Measurements from ENCODE around the gene UBL7.

UBL7 gene

DNA sequence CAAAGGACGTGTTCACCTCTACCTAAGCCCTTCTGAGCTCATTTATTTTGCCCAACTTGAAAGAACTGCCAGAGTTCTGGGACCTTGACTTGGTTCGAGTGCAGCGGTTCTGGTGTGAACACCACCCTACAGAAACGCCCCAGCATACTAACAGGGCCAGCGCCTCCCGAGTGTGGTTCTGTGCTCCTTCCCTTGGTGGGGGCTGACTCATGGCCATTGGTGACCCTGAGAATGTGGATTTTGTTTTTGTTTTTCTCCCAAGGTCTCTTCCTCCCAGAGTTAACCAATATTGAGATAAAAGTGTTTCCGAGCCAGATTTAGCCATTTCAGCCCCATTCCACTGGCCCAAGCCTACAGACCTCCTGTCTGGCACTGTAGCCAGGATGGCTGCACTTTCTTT lies 55.1 kb downstream of the UBL7 start:
- peak overlapping the region; percentile 95 for H3K27ac ChIP-seq (ENCODE audit: low read length)

DNA sequence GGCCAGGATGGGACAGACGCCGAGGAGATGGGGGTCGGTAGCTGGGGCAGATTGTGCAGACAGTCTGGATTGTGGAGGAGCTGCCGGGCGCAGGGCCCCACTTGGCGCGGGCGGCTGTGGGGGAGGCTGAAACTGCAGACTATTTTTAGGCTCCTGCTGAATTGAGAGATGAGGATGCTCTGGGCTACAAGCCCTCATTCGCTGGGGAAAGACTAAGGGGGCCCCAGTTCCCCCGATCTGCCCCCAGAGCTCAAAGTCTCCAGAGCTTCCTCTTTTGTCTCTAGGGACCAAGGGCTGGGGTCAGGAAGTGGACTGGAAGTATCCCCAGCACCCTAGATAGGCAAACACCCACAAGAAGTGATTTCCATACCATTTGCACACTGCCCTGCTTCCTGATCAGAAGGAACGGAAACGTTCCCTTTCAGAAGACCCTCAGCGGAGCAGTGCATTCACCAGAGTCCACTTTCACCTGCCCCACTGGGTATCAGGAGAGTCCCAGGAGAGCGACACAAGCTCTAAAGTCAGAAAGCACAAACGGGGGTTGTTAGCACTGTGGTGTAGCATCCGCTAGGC lies 56.9 kb downstream of the UBL7 start:
- Histone ChIP-seq H3K4me3 (ENCODE audit: low read length) (peak overlapping the region; percentile 47), H3K9ac (ENCODE audit: low read length) (peak overlapping the region; percentile 79), H3K4me1 (ENCODE audit: low read length) (peaks cover 81% of the 10 kb centered on the region), H2AFZ (ENCODE audit: low read depth, low read length) (no peak overlapping the region), H3K27ac (ENCODE audit: low read length) (peak overlapping the region; percentile 95), H3K27me3 (ENCODE audit: low read depth, low read length) (no peaks in the 10 kb centered on the region), H3K9me3 (ENCODE audit: insufficient read depth, low read length) (no peaks in the 10 kb centered on the region), H3K4me2 (ENCODE audit: low read length) (peak overlapping the region; percentile 76), H4K20me1 (ENCODE audit: insufficient read depth, low read length) (peaks cover 16% of the 10 kb centered on the region), H3K79me2 (ENCODE audit: low read length) (peaks cover 18% of the 10 kb centered on the region), H3K36me3 (replicated peaks; ENCODE audit: low read depth, low read length) (peaks cover 38% of the 10 kb centered on the region)
- TF ChIP-seq, protein P1, sequence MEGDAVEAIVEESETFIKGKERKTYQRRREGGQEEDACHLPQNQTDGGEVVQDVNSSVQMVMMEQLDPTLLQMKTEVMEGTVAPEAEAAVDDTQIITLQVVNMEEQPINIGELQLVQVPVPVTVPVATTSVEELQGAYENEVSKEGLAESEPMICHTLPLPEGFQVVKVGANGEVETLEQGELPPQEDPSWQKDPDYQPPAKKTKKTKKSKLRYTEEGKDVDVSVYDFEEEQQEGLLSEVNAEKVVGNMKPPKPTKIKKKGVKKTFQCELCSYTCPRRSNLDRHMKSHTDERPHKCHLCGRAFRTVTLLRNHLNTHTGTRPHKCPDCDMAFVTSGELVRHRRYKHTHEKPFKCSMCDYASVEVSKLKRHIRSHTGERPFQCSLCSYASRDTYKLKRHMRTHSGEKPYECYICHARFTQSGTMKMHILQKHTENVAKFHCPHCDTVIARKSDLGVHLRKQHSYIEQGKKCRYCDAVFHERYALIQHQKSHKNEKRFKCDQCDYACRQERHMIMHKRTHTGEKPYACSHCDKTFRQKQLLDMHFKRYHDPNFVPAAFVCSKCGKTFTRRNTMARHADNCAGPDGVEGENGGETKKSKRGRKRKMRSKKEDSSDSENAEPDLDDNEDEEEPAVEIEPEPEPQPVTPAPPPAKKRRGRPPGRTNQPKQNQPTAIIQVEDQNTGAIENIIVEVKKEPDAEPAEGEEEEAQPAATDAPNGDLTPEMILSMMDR (IDR thresholded peaks at IDR 0.05; ENCODE audit: low read depth, low read length), result no peak
- TF ChIP-seq EZH2phosphoT487 (IDR thresholded peaks at IDR 0.05; ENCODE audit: low read depth), result no peak

More for the DNA sequence above, 55.1 kb downstream of the UBL7 start:
- Histone ChIP-seq H3K27me3 (ENCODE audit: low read depth, low read length) (no peaks in the 10 kb centered on the region), H2AFZ (ENCODE audit: low read depth, low read length) (no peak overlapping the region), H3K9me3 (ENCODE audit: insufficient read depth, low read length) (no peaks in the 10 kb centered on the region), H3K4me3 (ENCODE audit: low read length) (no peak overlapping the region), H4K20me1 (ENCODE audit: insufficient read depth, low read length) (peaks cover 33% of the 10 kb centered on the region), H3K9ac (ENCODE audit: low read length) (no peak overlapping the region), H3K4me1 (ENCODE audit: low read length) (peaks cover 64% of the 10 kb centered on the region), H3K79me2 (ENCODE audit: low read length) (peaks cover 12% of the 10 kb centered on the region; the same call in 1 of the 2 replicates), H3K4me2 (ENCODE audit: low read length) (no peak overlapping the region), H3K36me3 (replicated peaks; ENCODE audit: low read depth, low read length) (peaks cover 52% of the 10 kb centered on the region)
- TF ChIP-seq, protein P1 (IDR thresholded peaks at IDR 0.05; ENCODE audit: low read depth, low read length), result no peak
- TF ChIP-seq EZH2phosphoT487 (IDR thresholded peaks at IDR 0.05; ENCODE audit: low read depth), result no peak

DNA sequence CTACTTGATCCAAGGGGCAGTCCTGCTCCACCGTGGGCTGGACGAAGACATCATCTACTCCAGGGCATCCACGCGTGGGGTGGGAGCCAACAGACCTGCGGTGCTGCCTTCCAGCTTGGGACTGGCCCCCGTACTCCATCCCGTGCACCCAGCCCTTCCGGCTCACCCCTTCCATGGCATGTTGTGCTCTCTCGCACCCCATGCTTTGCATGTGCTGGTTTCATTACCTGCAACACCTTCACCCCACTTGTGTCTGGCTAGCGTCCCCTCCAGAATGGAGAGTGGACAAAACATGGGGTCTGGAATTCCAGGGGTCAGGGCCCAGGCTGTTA lies 57.4 kb downstream of the UBL7 start:
- H3K4me2 ChIP-seq (ENCODE audit: low read length), result peak overlapping the region; percentile 76
- H3K27me3 ChIP-seq (ENCODE audit: low read depth, low read length), result no peaks in the 10 kb centered on the region
- H3K4me3 ChIP-seq (ENCODE audit: low read length), result peak overlapping the region; percentile 47
- no peaks in the 10 kb centered on the region for H3K9me3 ChIP-seq (ENCODE audit: insufficient read depth, low read length)
- H4K20me1 ChIP-seq (ENCODE audit: insufficient read depth, low read length), result peaks cover 11% of the 10 kb centered on the region
- H3K4me1 ChIP-seq (ENCODE audit: low read length), result peaks cover 86% of the 10 kb centered on the region
- H2AFZ ChIP-seq (ENCODE audit: low read depth, low read length), result no peak overlapping the region
- peaks cover 37% of the 10 kb centered on the region for H3K36me3 ChIP-seq (replicated peaks; ENCODE audit: low read depth, low read length)
- TF ChIP-seq, protein P1 (IDR thresholded peaks at IDR 0.05; ENCODE audit: low read depth, low read length), result no peak
- no peak for TF ChIP-seq EZH2phosphoT487 (IDR thresholded peaks at IDR 0.05; ENCODE audit: low read depth)
- H3K9ac ChIP-seq (ENCODE audit: low read length), result peak overlapping the region; percentile 79
- peaks cover 21% of the 10 kb centered on the region for H3K79me2 ChIP-seq (ENCODE audit: low read length)
- peak overlapping the region; percentile 95 for H3K27ac ChIP-seq (ENCODE audit: low read length)

DNA sequence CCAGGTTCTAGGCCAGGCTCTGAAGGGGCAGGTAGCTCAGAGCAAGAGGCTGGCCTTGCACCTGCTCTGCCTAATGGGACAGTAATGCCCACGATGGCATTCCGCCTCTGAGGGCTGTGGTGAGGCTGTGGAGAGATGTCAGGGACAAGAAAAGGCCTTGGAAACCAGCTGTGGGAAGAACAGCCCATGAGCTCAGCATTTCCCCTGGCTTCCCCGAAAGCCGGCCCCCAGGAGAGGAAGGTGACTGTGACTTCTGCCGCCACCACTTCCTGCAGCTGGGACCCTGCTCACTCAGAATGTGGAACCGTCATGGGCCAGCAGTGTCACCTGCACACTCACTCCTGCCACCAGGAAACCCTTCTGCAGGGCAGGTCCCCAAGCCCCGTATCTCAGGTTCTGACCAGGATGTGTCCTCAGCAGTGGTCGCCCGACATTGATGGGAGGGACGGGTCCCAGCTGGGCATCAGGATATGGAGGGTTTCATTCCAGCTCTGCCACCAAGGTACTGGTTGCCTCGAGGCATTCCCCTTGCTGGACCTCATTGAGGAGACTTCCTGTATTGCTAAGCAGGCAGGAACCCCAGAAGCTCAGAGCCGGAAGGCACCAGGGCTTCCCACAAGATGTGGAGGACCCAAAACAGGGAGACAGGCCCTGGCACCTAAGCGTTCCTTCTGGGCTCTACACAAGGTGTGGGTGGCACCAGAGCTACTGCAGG lies 57.9 kb downstream of the UBL7 start:
- no peak for TF ChIP-seq EZH2phosphoT487 (IDR thresholded peaks at IDR 0.05; ENCODE audit: low read depth)
- TF ChIP-seq, protein P1 (IDR thresholded peaks at IDR 0.05; ENCODE audit: low read depth, low read length), result no peak
- peak overlapping the region; percentile 79 for H3K9ac ChIP-seq (ENCODE audit: low read length)
- H3K4me3 ChIP-seq (ENCODE audit: low read length), result peak overlapping the region; percentile 47
- peak overlapping the region; percentile 95 for H3K27ac ChIP-seq (ENCODE audit: low read length)
- H2AFZ ChIP-seq (ENCODE audit: low read depth, low read length), result no peak overlapping the region
- peaks cover 26% of the 10 kb centered on the region for H3K79me2 ChIP-seq (ENCODE audit: low read length)
- no peaks in the 10 kb centered on the region for H3K9me3 ChIP-seq (ENCODE audit: insufficient read depth, low read length)
- H3K36me3 ChIP-seq (replicated peaks; ENCODE audit: low read depth, low read length), result peaks cover 37% of the 10 kb centered on the region
- H3K4me1 ChIP-seq (ENCODE audit: low read length), result peaks cover 92% of the 10 kb centered on the region
- peak overlapping the region; percentile 76 for H3K4me2 ChIP-seq (ENCODE audit: low read length)
- no peaks in the 10 kb centered on the region for H3K27me3 ChIP-seq (ENCODE audit: low read depth, low read length)
- H4K20me1 ChIP-seq (ENCODE audit: insufficient read depth, low read length), result 0 out of 2 replicates have a peak, but pooled peaks cover 7% of the 10 kb centered on the region
